SK-N-MC (cell line): ENCODE data around the gene MC1R.

Experiments
- EZH2 ChIP-seq: fragments of 200-600 bp; sonication (generic); IDR thresholded peaks from one replicate; pipeline ENCODE4 v1.6.1; 2017; ENCODE audit warnings: antibody characterized with exemption
- FOXP2 ChIP-seq: optimal IDR thresholded peaks from 2 replicates; pipeline ENCODE3; 2011; ENCODE audit warnings: mild to moderate bottlenecking, moderate library complexity; ENCODE audit not compliant: insufficient read depth; ENCODE audit errors: extremely low read length, control extremely low read depth
- POLR2AphosphoS5 ChIP-seq: IDR thresholded peaks from 2 replicates; pipeline ENCODE4 v1.6.1; 2012; ENCODE audit warnings: mild to moderate bottlenecking, low read depth, low read length, borderline replicate concordance

DNA sequence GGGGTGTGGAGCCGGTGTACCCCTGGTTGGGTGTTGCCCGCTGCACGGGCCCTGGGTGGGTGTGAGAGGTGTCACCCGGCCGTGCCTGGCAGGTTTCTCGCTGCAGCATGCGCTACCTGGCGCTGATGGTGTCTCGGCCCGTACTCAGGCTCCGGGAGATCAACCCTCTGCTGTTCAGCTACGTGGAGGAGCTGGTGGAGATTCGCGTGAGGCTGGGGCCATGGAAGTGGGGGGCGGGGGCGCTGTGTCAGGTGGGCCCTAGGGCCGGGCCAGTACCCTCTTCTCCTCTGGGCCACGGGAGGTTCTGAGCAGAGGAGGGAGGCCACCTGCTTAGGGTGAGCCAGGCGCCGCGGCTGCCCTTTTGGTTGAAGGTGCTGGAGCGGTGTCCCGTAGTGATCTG is 43.3 kb downstream of the MC1R start:
- no peak for TF ChIP-seq POLR2AphosphoS5
- TF ChIP-seq FOXP2, result no peak
- TF ChIP-seq EZH2, result no peak
